Liver (tissue), 9 donors: ENCODE data around the gene EFNA3. TPM values are rescaled to one million over a fixed set of nuclear protein-coding genes. Genes with fewer than 3 reads are reported as not detected.

ENCODE experiments used
- DNase-seq: peaks from one replicate; pipeline ENCODE4 v3.0.0-alpha.2; 2017; ENCODE audit warnings: low spot score
- H3K27ac ChIP-seq, 2 donors: one replicate each; pipeline ENCODE4 v1.7.0; 2013; ENCODE audit warnings: inconsistent platforms in 2 of 2, low read length in 2 of 2, control low read depth in 1 of 2, low read depth in 1 of 2, mild to moderate bottlenecking in 1 of 2
- H3K27me3 ChIP-seq, 4 donors: one replicate each; pipeline versions ENCODE4 v1.6.1 to v1.7.0; 2013; ENCODE audit warnings: low read length in 3 of 4, inconsistent platforms in 1 of 4, mild to moderate bottlenecking in 1 of 4, moderate library complexity in 1 of 4; ENCODE audit not compliant: control insufficient read depth in 4 of 4, insufficient read depth in 4 of 4
- H3K36me3 ChIP-seq, 4 donors: one replicate each; pipeline versions ENCODE4 v1.6.1 to v1.7.0; 2013; ENCODE audit warnings: low read length in 3 of 4, mild to moderate bottlenecking in 3 of 4, low read depth in 1 of 4, moderate library complexity in 1 of 4; ENCODE audit not compliant: control insufficient read depth in 4 of 4, insufficient read depth in 3 of 4
- H3K4me1 ChIP-seq, 4 donors: one replicate each; pipeline versions ENCODE4 v1.6.1 to v1.7.0; 2013; ENCODE audit warnings: low read length in 3 of 4, mild to moderate bottlenecking in 3 of 4, moderate library complexity in 1 of 4; ENCODE audit not compliant: control insufficient read depth in 4 of 4, insufficient read depth in 4 of 4
- H3K4me3 ChIP-seq, 3 donors: one replicate each; pipeline versions ENCODE4 v1.6.1 to v1.7.0; 2013; ENCODE audit warnings: low read length in 3 of 3, control low read depth in 1 of 3, low read depth in 1 of 3, mild to moderate bottlenecking in 1 of 3
- H3K9ac ChIP-seq, 2 donors: one replicate each; pipeline ENCODE4 v1.7.0; 2013; ENCODE audit warnings: low read length in 2 of 2, mild to moderate bottlenecking in 2 of 2, moderate library complexity in 2 of 2, control low read depth in 1 of 2, low read depth in 1 of 2
- H3K9me3 ChIP-seq, 4 donors: one replicate each; pipeline versions ENCODE4 v1.6.1 to v1.7.0; 2013; ENCODE audit warnings: low read length in 3 of 4; ENCODE audit not compliant: control insufficient read depth in 4 of 4
- EGR1 ChIP-seq, 2 donors: IDR thresholded peaks; 2 replicates each; pipeline ENCODE4 v1.6.1; 2016 to 2018; ENCODE audit warnings: antibody characterized with exemption in 2 of 2, low read depth in 2 of 2
- FOXA1 ChIP-seq: IDR thresholded peaks from 2 replicates; pipeline ENCODE4 v1.6.1; 2016; ENCODE audit warnings: antibody characterized with exemption
- FOXA2 ChIP-seq: IDR thresholded peaks from 2 replicates; pipeline ENCODE4 v1.6.1; 2016; ENCODE audit warnings: antibody characterized with exemption
- GABPA ChIP-seq, 2 donors: IDR thresholded peaks in 1 of 2; conservative IDR thresholded peaks in 1 of 2; 2 replicates each; pipeline ENCODE4 v1.6.1; 2016; ENCODE audit warnings: antibody characterized with exemption in 2 of 2, mild to moderate bottlenecking in 1 of 2, moderate library complexity in 1 of 2
- HNF4A ChIP-seq, 2 donors: conservative IDR thresholded peaks; 2 replicates each; pipeline ENCODE4 v1.6.1; 2016; ENCODE audit warnings: antibody characterized with exemption in 2 of 2, mild to moderate bottlenecking in 2 of 2
- HNF4G ChIP-seq: IDR thresholded peaks from 2 replicates; pipeline ENCODE4 v1.6.1; 2016; ENCODE audit warnings: antibody characterized with exemption
- JUND ChIP-seq, 2 donors: IDR thresholded peaks; 2 replicates each; pipeline ENCODE4 v1.6.1; 2016; ENCODE audit warnings: antibody characterized with exemption in 2 of 2
- NR2F2 ChIP-seq: IDR thresholded peaks from 2 replicates; pipeline ENCODE4 v1.6.1; 2016; ENCODE audit warnings: antibody characterized with exemption
- RAD21 ChIP-seq, 2 donors: IDR thresholded peaks; 2 replicates each; pipeline ENCODE4 v1.6.1; 2016; ENCODE audit warnings: antibody characterized with exemption in 2 of 2, mild to moderate bottlenecking in 2 of 2
- RXRA ChIP-seq, 2 donors: IDR thresholded peaks; 2 replicates each; pipeline ENCODE4 v1.6.1; 2017 to 2018; ENCODE audit warnings: antibody characterized with exemption in 2 of 2, mild to moderate bottlenecking in 1 of 2
- SP1 ChIP-seq: IDR thresholded peaks from 2 replicates; pipeline ENCODE4 v1.6.1; 2018; ENCODE audit warnings: antibody characterized with exemption, mild to moderate bottlenecking
- TAF1 ChIP-seq: conservative IDR thresholded peaks from 2 replicates; pipeline ENCODE4 v1.6.1; 2016; ENCODE audit warnings: antibody characterized with exemption, mild to moderate bottlenecking
- YY1 ChIP-seq: IDR thresholded peaks from 2 replicates; pipeline ENCODE4 v1.6.1; 2016; ENCODE audit warnings: antibody characterized with exemption, mild to moderate bottlenecking
- WGBS: extraction: QIAGEN DNeasy Blood & Tissue Kit; methylation state at CpG from one replicate; pipeline ENCODE4 v1.1.7; 2013; 5-methylcytosine and 5-hydroxymethylcytosine counted together
- polyA plus RNA-seq, 2 donors: library from polyadenylated mRNA; stranded (reverse) in 1 of 2; unstranded in 1 of 2; fragments of 200-250 nt in 1 of 2; fragments of >200 nt in 1 of 2; fragmentation: Nextera tagmentation in 1 of 2; extraction: Ambion mirVana in 1 of 2; gene quantifications; one replicate each; pipeline versions ENCODE4 v1.2.1 to v1.2.3, GENCODE V29; 2013 to 2015
- total RNA-seq, 2 donors: library from RNA; depleted of rRNA; stranded (reverse); fragments of >200 nt; gene quantifications; one replicate each; pipeline ENCODE4 v1.2.3, GENCODE V29; 2014
- TF ChIP-seq, protein P1 (sequence below): fragments of 150-350 bp; IDR thresholded peaks from 2 replicates; pipeline ENCODE4 v1.5.1; 2017; ENCODE audit warnings: improper control_type of control experiment, low read depth, low read length; ENCODE audit not compliant: missing input control
- TF ChIP-seq, protein P2 (sequence below): IDR thresholded peaks from 2 replicates; pipeline ENCODE4 v1.6.1; 2016; ENCODE audit warnings: antibody characterized with exemption, mild to moderate bottlenecking
- TF ChIP-seq, protein P3 (sequence below): IDR thresholded peaks from 2 replicates; pipeline ENCODE4 v1.6.1; 2016; ENCODE audit warnings: antibody characterized with exemption
- TF ChIP-seq, protein P4 (sequence below): IDR thresholded peaks from 2 replicates; pipeline ENCODE4 v1.6.1; 2016; ENCODE audit warnings: antibody characterized with exemption
- TF ChIP-seq, protein P5 (sequence below): IDR thresholded peaks from 2 replicates; pipeline ENCODE4 v1.6.1; 2016; ENCODE audit warnings: antibody characterized with exemption
- donor health status: healthy.
- donor health status: healthy.
- donor health status: healthy.
- donor health status: healthy.
- donor health status: healthy.

EFNA3 gene
- total and polyA plus RNA-seq, 4 donors, result 0.47 to 3.7 (median 1.1) TPM

DNA sequence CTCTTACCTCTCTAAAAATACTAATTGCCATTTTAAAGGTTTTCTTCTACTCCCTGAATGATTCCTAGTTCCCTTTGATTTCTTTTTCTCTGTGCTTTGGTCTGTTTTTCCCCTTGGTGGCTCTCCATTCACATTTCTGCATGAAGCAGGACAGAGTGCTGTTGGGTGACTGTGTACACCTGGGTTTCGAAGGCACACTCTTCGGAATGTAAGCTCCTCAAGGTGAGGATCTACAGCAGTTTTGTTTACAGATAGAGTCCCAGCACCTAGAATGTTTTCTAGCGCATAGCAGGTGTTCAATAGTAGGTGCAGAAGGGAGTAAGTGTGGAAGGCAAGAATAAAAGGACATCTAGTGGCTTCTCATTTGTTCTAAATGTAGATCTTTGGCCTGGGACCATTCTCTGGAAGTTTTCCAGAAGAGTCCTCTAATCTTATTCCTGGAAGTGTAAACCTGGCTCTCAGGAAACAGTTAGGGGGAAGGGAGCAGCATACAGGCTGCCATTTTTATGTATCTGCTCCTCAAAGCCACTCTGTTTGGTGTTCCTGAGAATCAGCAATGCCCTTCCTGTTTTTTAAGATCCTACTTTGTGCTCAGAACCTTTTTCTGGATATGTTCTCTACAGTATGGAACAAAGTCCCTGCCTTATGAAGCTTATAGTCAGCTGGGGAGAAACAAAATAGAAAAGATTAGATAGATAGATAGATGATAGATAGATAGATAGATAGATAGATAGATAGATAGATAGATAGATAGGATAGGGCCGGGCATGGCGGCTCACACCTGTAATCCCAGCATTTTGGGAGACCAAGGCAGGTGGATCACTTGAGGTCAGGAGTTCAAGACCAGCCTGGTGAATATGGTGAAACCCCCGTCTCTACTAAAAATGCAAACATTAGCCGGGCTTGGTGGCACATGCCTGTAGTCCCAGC, 26.2 kb downstream of the EFNA3 start:
- no peaks in the 10 kb centered on the region for H3K36me3 ChIP-seq
- 57% methylated on average over 7 of the region's 7 CpGs for WGBS
- no peak overlapping the region for H3K4me3 ChIP-seq
- no peaks in the 10 kb centered on the region for H3K9me3 ChIP-seq
- no peak for DNase-seq
- H3K27me3 ChIP-seq, result no peaks in the 10 kb centered on the region
- H3K27ac ChIP-seq, result peak overlapping the region; percentile 95 to 100
- TF ChIP-seq HNF4A (conservative IDR thresholded peaks at IDR 0.05), result peak in 1 of 2 donors; percentile 11
- no peak for TF ChIP-seq SP1
- TF ChIP-seq NR2F2, result peak; percentile 7
- H3K4me1 ChIP-seq, result peaks cover 3 to 46% (median 15%) of the 10 kb centered on the region in 4 donors
- peak overlapping the region in 1 of 2 donors; percentile 26 for H3K9ac ChIP-seq

DNA sequence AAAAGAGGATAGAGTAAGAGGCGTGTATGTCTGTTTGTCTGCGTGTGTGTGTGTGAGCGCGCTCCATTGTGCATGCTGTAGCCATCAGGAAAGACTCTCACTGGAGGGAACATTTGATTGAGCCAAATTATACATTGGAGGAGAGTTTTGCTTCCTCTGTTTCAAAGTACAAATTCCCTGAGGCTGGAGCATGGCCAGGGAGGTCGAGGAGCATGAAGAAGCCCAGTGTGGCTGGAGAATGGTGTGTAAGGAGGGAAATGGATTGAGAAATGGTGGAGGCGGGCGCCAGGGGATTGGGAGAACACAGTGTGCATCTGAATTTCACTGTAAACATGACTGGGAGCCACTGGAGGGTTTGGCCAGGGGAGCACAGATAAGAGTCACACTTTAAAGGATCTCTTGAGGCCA, 27.0 kb downstream of the EFNA3 start:
- H3K4me1 ChIP-seq, result peaks cover 3 to 46% (median 15%) of the 10 kb centered on the region in 4 donors
- no peaks in the 10 kb centered on the region for H3K36me3 ChIP-seq
- WGBS, result 22% methylated on average over 7 of the region's 7 CpGs
- TF ChIP-seq, protein P1, sequence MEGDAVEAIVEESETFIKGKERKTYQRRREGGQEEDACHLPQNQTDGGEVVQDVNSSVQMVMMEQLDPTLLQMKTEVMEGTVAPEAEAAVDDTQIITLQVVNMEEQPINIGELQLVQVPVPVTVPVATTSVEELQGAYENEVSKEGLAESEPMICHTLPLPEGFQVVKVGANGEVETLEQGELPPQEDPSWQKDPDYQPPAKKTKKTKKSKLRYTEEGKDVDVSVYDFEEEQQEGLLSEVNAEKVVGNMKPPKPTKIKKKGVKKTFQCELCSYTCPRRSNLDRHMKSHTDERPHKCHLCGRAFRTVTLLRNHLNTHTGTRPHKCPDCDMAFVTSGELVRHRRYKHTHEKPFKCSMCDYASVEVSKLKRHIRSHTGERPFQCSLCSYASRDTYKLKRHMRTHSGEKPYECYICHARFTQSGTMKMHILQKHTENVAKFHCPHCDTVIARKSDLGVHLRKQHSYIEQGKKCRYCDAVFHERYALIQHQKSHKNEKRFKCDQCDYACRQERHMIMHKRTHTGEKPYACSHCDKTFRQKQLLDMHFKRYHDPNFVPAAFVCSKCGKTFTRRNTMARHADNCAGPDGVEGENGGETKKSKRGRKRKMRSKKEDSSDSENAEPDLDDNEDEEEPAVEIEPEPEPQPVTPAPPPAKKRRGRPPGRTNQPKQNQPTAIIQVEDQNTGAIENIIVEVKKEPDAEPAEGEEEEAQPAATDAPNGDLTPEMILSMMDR, result no peak
- TF ChIP-seq GABPA (IDR thresholded peaks at IDR 0.05 in 1 of 2, conservative IDR thresholded peaks at IDR 0.05 in 1 of 2), result peak in 1 of 2 donors; percentile 47
- TF ChIP-seq HNF4A (conservative IDR thresholded peaks at IDR 0.05), result peak; percentile 94 to 96
- peak; percentile 47 for TF ChIP-seq FOXA1
- TF ChIP-seq, protein P2, sequence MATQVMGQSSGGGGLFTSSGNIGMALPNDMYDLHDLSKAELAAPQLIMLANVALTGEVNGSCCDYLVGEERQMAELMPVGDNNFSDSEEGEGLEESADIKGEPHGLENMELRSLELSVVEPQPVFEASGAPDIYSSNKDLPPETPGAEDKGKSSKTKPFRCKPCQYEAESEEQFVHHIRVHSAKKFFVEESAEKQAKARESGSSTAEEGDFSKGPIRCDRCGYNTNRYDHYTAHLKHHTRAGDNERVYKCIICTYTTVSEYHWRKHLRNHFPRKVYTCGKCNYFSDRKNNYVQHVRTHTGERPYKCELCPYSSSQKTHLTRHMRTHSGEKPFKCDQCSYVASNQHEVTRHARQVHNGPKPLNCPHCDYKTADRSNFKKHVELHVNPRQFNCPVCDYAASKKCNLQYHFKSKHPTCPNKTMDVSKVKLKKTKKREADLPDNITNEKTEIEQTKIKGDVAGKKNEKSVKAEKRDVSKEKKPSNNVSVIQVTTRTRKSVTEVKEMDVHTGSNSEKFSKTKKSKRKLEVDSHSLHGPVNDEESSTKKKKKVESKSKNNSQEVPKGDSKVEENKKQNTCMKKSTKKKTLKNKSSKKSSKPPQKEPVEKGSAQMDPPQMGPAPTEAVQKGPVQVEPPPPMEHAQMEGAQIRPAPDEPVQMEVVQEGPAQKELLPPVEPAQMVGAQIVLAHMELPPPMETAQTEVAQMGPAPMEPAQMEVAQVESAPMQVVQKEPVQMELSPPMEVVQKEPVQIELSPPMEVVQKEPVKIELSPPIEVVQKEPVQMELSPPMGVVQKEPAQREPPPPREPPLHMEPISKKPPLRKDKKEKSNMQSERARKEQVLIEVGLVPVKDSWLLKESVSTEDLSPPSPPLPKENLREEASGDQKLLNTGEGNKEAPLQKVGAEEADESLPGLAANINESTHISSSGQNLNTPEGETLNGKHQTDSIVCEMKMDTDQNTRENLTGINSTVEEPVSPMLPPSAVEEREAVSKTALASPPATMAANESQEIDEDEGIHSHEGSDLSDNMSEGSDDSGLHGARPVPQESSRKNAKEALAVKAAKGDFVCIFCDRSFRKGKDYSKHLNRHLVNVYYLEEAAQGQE, result peak; percentile 83
- peak; percentile 98 for TF ChIP-seq SP1
- peak; percentile 80 for TF ChIP-seq TAF1
- TF ChIP-seq RXRA (IDR thresholded peaks at IDR 0.05), result peak; percentile 89 to 95
- TF ChIP-seq, protein P3, sequence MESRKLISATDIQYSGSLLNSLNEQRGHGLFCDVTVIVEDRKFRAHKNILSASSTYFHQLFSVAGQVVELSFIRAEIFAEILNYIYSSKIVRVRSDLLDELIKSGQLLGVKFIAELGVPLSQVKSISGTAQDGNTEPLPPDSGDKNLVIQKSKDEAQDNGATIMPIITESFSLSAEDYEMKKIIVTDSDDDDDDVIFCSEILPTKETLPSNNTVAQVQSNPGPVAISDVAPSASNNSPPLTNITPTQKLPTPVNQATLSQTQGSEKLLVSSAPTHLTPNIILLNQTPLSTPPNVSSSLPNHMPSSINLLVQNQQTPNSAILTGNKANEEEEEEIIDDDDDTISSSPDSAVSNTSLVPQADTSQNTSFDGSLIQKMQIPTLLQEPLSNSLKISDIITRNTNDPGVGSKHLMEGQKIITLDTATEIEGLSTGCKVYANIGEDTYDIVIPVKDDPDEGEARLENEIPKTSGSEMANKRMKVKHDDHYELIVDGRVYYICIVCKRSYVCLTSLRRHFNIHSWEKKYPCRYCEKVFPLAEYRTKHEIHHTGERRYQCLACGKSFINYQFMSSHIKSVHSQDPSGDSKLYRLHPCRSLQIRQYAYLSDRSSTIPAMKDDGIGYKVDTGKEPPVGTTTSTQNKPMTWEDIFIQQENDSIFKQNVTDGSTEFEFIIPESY, result peak; percentile 89
- TF ChIP-seq YY1, result peak; percentile 93
- TF ChIP-seq NR2F2, result peak; percentile 30
- peak; percentile 38 to 50 for TF ChIP-seq RAD21 (IDR thresholded peaks at IDR 0.05)
- TF ChIP-seq EGR1 (IDR thresholded peaks at IDR 0.05; ENCODE audit: low read depth in 2 of 2), result peak in 1 of 2 donors; percentile 68
- TF ChIP-seq, protein P4, sequence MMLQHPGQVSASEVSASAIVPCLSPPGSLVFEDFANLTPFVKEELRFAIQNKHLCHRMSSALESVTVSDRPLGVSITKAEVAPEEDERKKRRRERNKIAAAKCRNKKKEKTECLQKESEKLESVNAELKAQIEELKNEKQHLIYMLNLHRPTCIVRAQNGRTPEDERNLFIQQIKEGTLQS, result no peak
- TF ChIP-seq, protein P5, sequence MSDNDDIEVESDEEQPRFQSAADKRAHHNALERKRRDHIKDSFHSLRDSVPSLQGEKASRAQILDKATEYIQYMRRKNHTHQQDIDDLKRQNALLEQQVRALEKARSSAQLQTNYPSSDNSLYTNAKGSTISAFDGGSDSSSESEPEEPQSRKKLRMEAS, result peak; percentile 85
- peak; percentile 83 for TF ChIP-seq HNF4G
- peak; percentile 63 to 87 for TF ChIP-seq JUND (IDR thresholded peaks at IDR 0.05)
- TF ChIP-seq FOXA2, result peak; percentile 67
- no peak overlapping the region for H3K9ac ChIP-seq
- H3K9me3 ChIP-seq, result no peaks in the 10 kb centered on the region
- no peak for DNase-seq
- H3K27me3 ChIP-seq, result no peaks in the 10 kb centered on the region
- peak overlapping the region; percentile 95 to 100 for H3K27ac ChIP-seq
- H3K4me3 ChIP-seq, result no peak overlapping the region
